Heart left ventricle (tissue), 13 donors: ENCODE results near the gene GRIN1.

ENCODE experiments used
- CTCF ChIP-seq, 12 donors: fragments of 200-600 bp; sonication (generic) in 4 of 12; IDR thresholded peaks; one replicate each; pipeline versions ENCODE4 v1.5.0 to v1.8.0; 2018 to 2022; ENCODE audit warnings: antibody characterized with exemption in 12 of 12, mild to moderate bottlenecking in 5 of 12
- POLR2A ChIP-seq, 2 donors: fragments of 450-650 bp; IDR thresholded peaks; one replicate each; pipeline ENCODE4 v1.6.1; 2017; ENCODE audit warnings: antibody characterized with exemption in 2 of 2, mild to moderate bottlenecking in 2 of 2, moderate library complexity in 2 of 2
- donor health status: ischemic (EF 13 %, LVEDD 7.1; RV severe dilation, severe dysfunction).
- donor health status: DM: no; HTN: yes; CAD: no.
- donor health status: DM: no; HTN: no; CAD: no.
- donor health status: ischemic (EF 25% LVEDD 6.9; RV normal size, moderate dysfunction).
- donor health status: ischemic (EF 25% LVEDD 5.7; RV mildly dilated, moderate dysfunction).
- donor health status: ischemic (EF 35%, LVEDD 5.7; RV mildly dilated, moderate dysfunction).
- donor health status: nonischemic (EF 11% LVEDD 7.7; RV severe dilation, severe dysfunction).
- donor health status: DM: yes; HTN: yes; CAD: no.
- donor health status: PGD.
- donor health status: ischemic (EF 29% LVEDD 5.4; RV normal size, mild dysfunction).
- donor health status: nonischemic (EF 23%, LVEDD 6.1; RV moderate dilation, normal function).

- TF ChIP-seq CTCF (IDR thresholded peaks at IDR 0.05) (no peak), POLR2A (IDR thresholded peaks at IDR 0.05) (no peak)
Measured at GRCh38 chr9:137163805-137164204, 24.9 kb downstream of the GRIN1 start.
